ENCODE measurements around the gene LILRB3. TPM values are rescaled to one million over a fixed set of nuclear protein-coding genes. Genes with fewer than 3 reads are reported as not detected.
A peak's percentile ranks its signal among the peaks of the same experiment; 100 is the strongest.
"Not testable (repeated sequence)": the region's sequence is repeated elsewhere in the genome, so short reads cannot be mapped to it uniquely, and the experiment has no call there.

LILRB3 gene
- total and polyA plus RNA-seq, 7 experiments from 2014 or later: 0.40 to 76.4 (median 2.1) TPM; not detected in 1

DNA sequence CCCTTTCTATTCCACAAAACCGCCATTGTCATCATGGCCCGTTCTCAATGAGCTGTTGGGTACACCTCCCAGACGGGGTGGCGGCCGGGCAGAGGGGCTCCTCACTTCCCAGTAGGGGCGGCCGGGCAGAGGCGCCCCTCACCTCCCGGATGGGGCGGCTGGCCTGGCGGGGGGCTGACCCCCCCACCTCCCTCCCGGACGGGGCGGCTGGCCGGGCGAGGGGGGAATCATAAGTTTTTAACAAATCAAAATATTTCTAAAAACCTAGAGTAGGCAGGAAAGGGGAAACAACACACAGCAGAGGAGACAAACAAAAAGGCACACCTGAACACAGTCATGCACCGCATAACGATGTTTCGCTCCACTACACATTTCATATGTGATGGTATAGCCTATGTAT is 8.1 kb downstream of the LILRB3 start:
- H3K27me3 ChIP-seq (ENCODE audit: control insufficient read depth in 2 of 2, insufficient read depth in 2 of 2, low read length in 2 of 2); H3K4me3 ChIP-seq (ENCODE audit: low read length); H3K9me3 Mint-ChIP-seq; DNase-seq; H3K27ac ChIP-seq (ENCODE audit: low read depth, low read length); H3K4me3 Mint-ChIP-seq; H3K27ac Mint-ChIP-seq; POLR2A ChIA-PET; ATAC-seq; H3K27me3 Mint-ChIP-seq; H3K9me3 ChIP-seq (ENCODE audit: control insufficient read depth in 2 of 3, low read length in 3 of 3); intact Hi-C loops (cut with micrococcal nuclease); CTCF ChIA-PET; H3K36me3 ChIP-seq (ENCODE audit: control insufficient read depth in 2 of 3, insufficient read depth in 3 of 3, low read length in 3 of 3): not testable (repeated sequence)
- Mint-ChIP-seq H3K36me3 (peaks cover 0 to 17% (median 5%) of the 10 kb centered on the region in 5 donors), H3K4me1 (peaks cover 14 to 21% (median 17%) of the 10 kb centered on the region in 7 donors)
- peaks cover 14 to 17% of the 10 kb centered on the region in 2 donors for H3K4me1 ChIP-seq (ENCODE audit: control insufficient read depth in 2 of 2, insufficient read depth in 2 of 2, low read length in 2 of 2)

DNA sequence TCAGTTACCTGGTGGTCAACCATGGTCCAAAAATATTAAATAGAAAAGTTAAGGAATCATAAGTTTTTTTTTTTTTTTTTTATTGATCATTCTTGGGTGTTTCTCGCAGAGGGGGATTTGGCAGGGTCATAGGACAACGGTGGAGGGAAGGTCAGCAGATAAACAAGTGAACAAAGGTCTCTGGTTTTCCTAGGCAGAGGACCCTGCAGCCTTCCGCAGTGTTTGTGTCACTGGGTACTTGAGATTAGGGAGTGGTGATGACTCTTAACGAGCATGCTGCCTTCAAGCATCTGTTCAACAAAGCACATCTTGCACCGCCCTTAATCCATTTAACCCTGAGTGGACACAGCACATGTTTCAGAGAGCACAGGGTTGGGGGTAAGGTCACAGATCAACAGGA is 8.6 kb downstream of the LILRB3 start:
- intact Hi-C loops (cut with micrococcal nuclease); H3K36me3 ChIP-seq (ENCODE audit: control insufficient read depth in 2 of 3, insufficient read depth in 3 of 3, low read length in 3 of 3); DNase-seq; H3K4me3 Mint-ChIP-seq; CTCF ChIA-PET; H3K27me3 Mint-ChIP-seq; H3K27me3 ChIP-seq (ENCODE audit: control insufficient read depth in 2 of 2, insufficient read depth in 2 of 2, low read length in 2 of 2); H3K27ac Mint-ChIP-seq; H3K9me3 ChIP-seq (ENCODE audit: control insufficient read depth in 2 of 3, low read length in 3 of 3); ATAC-seq; H3K4me3 ChIP-seq (ENCODE audit: low read length); POLR2A ChIA-PET; H3K27ac ChIP-seq (ENCODE audit: low read depth, low read length); H3K9me3 Mint-ChIP-seq: not testable (repeated sequence)
- H3K4me1 ChIP-seq (ENCODE audit: control insufficient read depth in 2 of 2, insufficient read depth in 2 of 2, low read length in 2 of 2): peaks cover 19 to 22% of the 10 kb centered on the region in 2 donors
- Mint-ChIP-seq H3K4me1 (peaks cover 16 to 25% (median 21%) of the 10 kb centered on the region in 7 donors), H3K36me3 (peaks cover 0 to 17% (median 5%) of the 10 kb centered on the region in 5 donors)

DNA sequence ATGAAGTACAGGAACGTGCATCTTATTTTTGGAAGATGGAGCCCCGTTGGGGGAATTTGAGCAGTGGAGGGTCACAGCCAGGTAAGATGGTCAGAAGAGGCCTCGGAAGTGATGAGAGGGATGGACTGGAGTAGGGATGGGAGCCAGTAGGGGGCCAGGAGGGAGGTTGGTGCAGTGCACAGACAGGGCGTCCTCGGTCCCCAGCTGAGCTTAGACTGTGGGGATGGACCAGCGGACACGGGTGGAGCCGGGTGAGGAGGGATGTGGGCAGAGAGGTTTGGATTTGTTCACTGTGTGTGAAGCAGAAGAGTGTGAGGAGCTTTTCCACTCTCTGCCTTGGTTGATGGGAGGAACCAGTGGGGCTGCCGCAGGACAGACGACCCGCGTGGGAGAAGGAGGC is 11.6 kb downstream of the LILRB3 start:
- Histone ChIP-seq H3K4me1 (ENCODE audit: control insufficient read depth in 2 of 2, insufficient read depth in 2 of 2, low read length in 2 of 2) (peaks cover 40 to 47% of the 10 kb centered on the region in 2 donors), H3K4me3 (ENCODE audit: low read length) (no peak overlapping the region), H3K27ac (ENCODE audit: low read depth, low read length) (no peak overlapping the region), H3K27me3 (ENCODE audit: control insufficient read depth in 2 of 2, insufficient read depth in 2 of 2, low read length in 2 of 2) (no peaks in the 10 kb centered on the region), H3K9me3 (ENCODE audit: control insufficient read depth in 2 of 3, low read length in 3 of 3) (no peaks in the 10 kb centered on the region), H3K36me3 (ENCODE audit: control insufficient read depth in 2 of 3, insufficient read depth in 3 of 3, low read length in 3 of 3) (peaks cover 0 to 16% (median 8%) of the 10 kb centered on the region in 3 experiments)
- H3K4me1 Mint-ChIP-seq: peaks cover 32 to 52% (median 49%) of the 10 kb centered on the region in 7 donors
- H3K27me3 Mint-ChIP-seq: no peaks in the 10 kb centered on the region
- peak overlapping the region in 8 of 9 donors; percentile 55 to 86 (median 74) for H3K27ac Mint-ChIP-seq
- no peaks in the 10 kb centered on the region for H3K9me3 Mint-ChIP-seq
- CTCF ChIA-PET: no interaction called here
- ATAC-seq (no peak), DNase-seq (no peak)
- peaks cover 0 to 29% (median 10%) of the 10 kb centered on the region in 5 donors for H3K36me3 Mint-ChIP-seq
- intact Hi-C loops (cut with micrococcal nuclease): no loop called here
- POLR2A ChIA-PET: interaction anchor here (2.0 kb wide), 1 partner anchor 10 kb away, joined by 6 read pairs; the partner anchor contains the start of gene RPS9
- H3K4me3 Mint-ChIP-seq: peak overlapping the region in 4 of 10 donors; percentile 21 to 78 (median 44)

DNA sequence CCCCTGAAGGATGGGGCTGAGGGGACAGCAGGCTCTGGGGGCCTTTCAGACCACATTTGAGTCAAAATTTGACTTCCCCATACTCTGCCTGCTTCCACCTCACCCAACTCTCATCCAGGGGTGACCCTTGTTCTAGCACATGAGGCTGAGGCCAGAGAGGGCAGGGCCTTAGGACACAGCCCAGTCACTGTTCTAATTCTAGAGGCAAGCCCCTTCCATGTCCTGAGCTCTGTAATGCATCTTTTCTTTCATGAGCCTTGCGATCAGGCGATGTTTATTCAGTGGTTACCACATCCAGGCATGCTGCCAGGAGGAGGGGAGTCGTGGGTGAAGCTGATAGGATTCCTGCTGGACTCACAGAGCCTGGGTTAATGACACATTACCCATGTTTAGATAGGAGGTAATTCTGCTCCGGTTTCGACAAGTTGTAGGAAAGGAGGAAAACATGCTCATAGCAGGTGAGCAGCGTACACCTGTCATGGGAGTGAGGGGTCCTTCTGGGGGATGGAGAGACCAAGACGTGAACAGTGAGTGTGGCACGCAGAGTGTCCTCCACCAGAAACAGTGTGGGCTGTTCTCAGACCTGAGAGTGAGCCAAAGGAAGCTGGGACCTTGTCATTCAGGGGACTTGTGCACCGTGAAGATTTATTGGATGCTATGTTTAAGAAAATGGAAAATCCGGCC is 12.9 kb downstream of the LILRB3 start:
- ATAC-seq: peak; percentile 46

DNA sequence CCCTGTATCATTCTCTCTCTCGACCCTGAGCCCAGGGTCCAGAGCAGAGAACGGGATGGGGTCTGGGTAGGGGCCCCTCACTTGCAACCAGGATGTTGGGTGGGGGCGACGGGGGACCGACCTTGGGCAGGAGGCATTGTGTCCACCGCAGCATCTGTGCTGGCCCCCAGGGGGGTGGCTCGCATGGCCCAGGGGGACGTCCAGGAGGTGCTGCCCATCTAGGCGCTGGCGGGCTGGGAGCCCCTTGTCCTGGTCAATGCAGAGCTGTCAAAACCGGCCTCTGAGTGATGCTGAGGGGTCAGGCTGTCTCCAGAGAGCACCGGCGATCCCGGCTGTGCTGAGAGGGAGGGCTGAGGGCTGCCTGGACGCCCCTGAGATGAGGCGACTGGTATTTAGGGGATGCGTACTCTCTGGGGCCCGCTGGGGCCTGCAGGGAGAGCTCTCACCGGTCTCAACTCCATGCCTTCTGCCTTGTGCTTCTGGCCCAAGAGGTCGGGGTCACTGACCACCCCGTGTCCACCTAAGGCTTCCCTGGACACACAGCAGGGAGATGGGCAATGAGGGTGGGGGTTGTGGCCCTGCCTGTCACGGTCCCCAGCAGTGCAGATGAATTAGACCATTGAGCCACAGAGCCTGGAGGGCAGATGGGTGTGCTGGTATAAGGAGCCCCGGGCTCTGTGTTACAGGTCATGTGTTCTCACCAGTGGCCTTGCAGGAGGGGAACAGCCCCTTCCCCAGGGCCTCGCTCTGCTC is 13.6 kb downstream of the LILRB3 start:
- Histone ChIP-seq H3K27ac (ENCODE audit: low read depth, low read length) (peak overlapping the region; percentile 1), H3K27me3 (ENCODE audit: control insufficient read depth in 2 of 2, insufficient read depth in 2 of 2, low read length in 2 of 2) (no peaks in the 10 kb centered on the region), H3K4me3 (ENCODE audit: low read length) (no peak overlapping the region), H3K4me1 (ENCODE audit: control insufficient read depth in 2 of 2, insufficient read depth in 2 of 2, low read length in 2 of 2) (peaks cover 47 to 49% of the 10 kb centered on the region in 2 donors), H3K36me3 (ENCODE audit: control insufficient read depth in 2 of 3, insufficient read depth in 3 of 3, low read length in 3 of 3) (peaks cover 4 to 36% (median 14%) of the 10 kb centered on the region in 3 experiments), H3K9me3 (ENCODE audit: control insufficient read depth in 2 of 3, low read length in 3 of 3) (no peaks in the 10 kb centered on the region)
- intact Hi-C loops (cut with micrococcal nuclease): loop anchor here in 1 of 2 donors (2.0 kb wide), 2 partner anchors 20 to 22 kb away; partner anchors contain the start of gene MBOAT7
- Mint-ChIP-seq H3K9me3 (no peaks in the 10 kb centered on the region), H3K4me3 (peak overlapping the region in 5 of 10 donors; percentile 55 to 78 (median 59)), H3K4me1 (peaks cover 44 to 72% (median 68%) of the 10 kb centered on the region in 7 donors), H3K36me3 (peaks cover 4 to 36% (median 14%) of the 10 kb centered on the region in 5 donors), H3K27ac (peak overlapping the region in 5 of 9 donors; percentile 3 to 82 (median 55)), H3K27me3 (no peaks in the 10 kb centered on the region)
- ATAC-seq: no peak
- no peak for DNase-seq
- POLR2A ChIA-PET: interaction anchor here (1.0 to 3.0 kb wide), 4 partner anchors 8 to 20 kb away, joined by 3 to 12 read pairs (median 5); partner anchors contain the start of genes MBOAT7 and RPS9
- CTCF ChIA-PET: no interaction called here

More for the DNA sequence above, 12.9 kb downstream of the LILRB3 start:
- intact Hi-C loops (cut with micrococcal nuclease): loop anchor here (1.0 to 2.0 kb wide), 3 partner anchors 9 to 21 kb away; partner anchors contain the start of gene MBOAT7 (in 1 of the 2)
- Histone ChIP-seq H3K36me3 (ENCODE audit: control insufficient read depth in 2 of 3, insufficient read depth in 3 of 3, low read length in 3 of 3) (peaks cover 3 to 29% (median 14%) of the 10 kb centered on the region in 3 experiments), H3K4me3 (ENCODE audit: low read length) (no peak overlapping the region), H3K4me1 (ENCODE audit: control insufficient read depth in 2 of 2, insufficient read depth in 2 of 2, low read length in 2 of 2) (peaks cover 47 to 48% of the 10 kb centered on the region in 2 donors), H3K27me3 (ENCODE audit: control insufficient read depth in 2 of 2, insufficient read depth in 2 of 2, low read length in 2 of 2) (no peaks in the 10 kb centered on the region), H3K27ac (ENCODE audit: low read depth, low read length) (peak overlapping the region; percentile 1), H3K9me3 (ENCODE audit: control insufficient read depth in 2 of 3, low read length in 3 of 3) (no peaks in the 10 kb centered on the region)
- POLR2A ChIA-PET: interaction anchor here (1.0 to 3.0 kb wide), 3 partner anchors 9 to 21 kb away, joined by 3 to 12 read pairs (median 6); partner anchors contain the start of genes MBOAT7 and RPS9
- H3K36me3 Mint-ChIP-seq: peaks cover 2 to 34% (median 12%) of the 10 kb centered on the region in 5 donors
- CTCF ChIA-PET: no interaction called here
- no peaks in the 10 kb centered on the region for H3K9me3 Mint-ChIP-seq
- DNase-seq: no peak
- H3K4me1 Mint-ChIP-seq: peaks cover 37 to 65% (median 61%) of the 10 kb centered on the region in 7 donors
- peak overlapping the region in 8 of 9 donors; percentile 3 to 82 (median 72) for H3K27ac Mint-ChIP-seq
- H3K27me3 Mint-ChIP-seq: no peaks in the 10 kb centered on the region
- H3K4me3 Mint-ChIP-seq: peak overlapping the region; percentile 10 to 78 (median 56)

DNA sequence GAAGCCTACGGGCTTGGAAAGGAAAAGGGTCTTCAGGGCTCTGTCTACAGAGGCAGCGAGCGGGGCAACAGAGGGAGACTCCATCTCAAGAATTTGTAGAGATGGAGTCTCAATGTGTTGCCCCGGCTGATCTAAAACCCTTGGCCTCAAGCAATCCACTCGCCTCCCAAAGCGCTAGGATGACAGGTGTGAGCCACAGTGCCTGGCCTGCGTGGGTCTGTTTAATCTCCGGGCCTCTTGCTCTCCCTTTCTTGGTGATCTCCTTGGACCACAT is 14.1 kb downstream of the LILRB3 start:
- Mint-ChIP-seq H3K4me1 (peaks cover 45 to 77% (median 73%) of the 10 kb centered on the region in 7 donors), H3K27ac (peak overlapping the region in 6 of 9 donors; percentile 25 to 82 (median 72)), H3K36me3 (peaks cover 4 to 40% (median 14%) of the 10 kb centered on the region in 5 donors), H3K9me3 (no peaks in the 10 kb centered on the region), H3K27me3 (no peaks in the 10 kb centered on the region), H3K4me3 (peak overlapping the region in 7 of 10 donors; percentile 59 to 78 (median 66))
- H3K36me3 ChIP-seq (ENCODE audit: control insufficient read depth in 2 of 3, insufficient read depth in 3 of 3, low read length in 3 of 3): peaks cover 7 to 41% (median 14%) of the 10 kb centered on the region in 3 experiments
- ATAC-seq (no peak), DNase-seq (no peak)
- H3K27ac ChIP-seq (ENCODE audit: low read depth, low read length): no peak overlapping the region
- POLR2A ChIA-PET: interaction anchor here (1.5 to 3.0 kb wide), 2 partner anchors 12 to 20 kb away, joined by 4 to 12 read pairs; partner anchors contain the start of gene MBOAT7
- CTCF ChIA-PET: no interaction called here
- no peaks in the 10 kb centered on the region for H3K9me3 ChIP-seq (ENCODE audit: control insufficient read depth in 2 of 3, low read length in 3 of 3)
- intact Hi-C loops (cut with micrococcal nuclease): loop anchor here in 1 of 2 donors (1.0 to 2.0 kb wide), 3 partner anchors 8 to 22 kb away; partner anchors contain the start of genes MBOAT7 and RPS9
- no peaks in the 10 kb centered on the region for H3K27me3 ChIP-seq (ENCODE audit: control insufficient read depth in 2 of 2, insufficient read depth in 2 of 2, low read length in 2 of 2)
- no peak overlapping the region for H3K4me3 ChIP-seq (ENCODE audit: low read length)
- peaks cover 51 to 53% of the 10 kb centered on the region in 2 donors for H3K4me1 ChIP-seq (ENCODE audit: control insufficient read depth in 2 of 2, insufficient read depth in 2 of 2, low read length in 2 of 2)
